Measurements from ENCODE around the gene CFAP65.

CFAP65 gene

GRCh38 chr2:219059725-219060682 lies 18.7 kb upstream of the CFAP65 start:
- FAIRE-seq = no peak

DNA sequence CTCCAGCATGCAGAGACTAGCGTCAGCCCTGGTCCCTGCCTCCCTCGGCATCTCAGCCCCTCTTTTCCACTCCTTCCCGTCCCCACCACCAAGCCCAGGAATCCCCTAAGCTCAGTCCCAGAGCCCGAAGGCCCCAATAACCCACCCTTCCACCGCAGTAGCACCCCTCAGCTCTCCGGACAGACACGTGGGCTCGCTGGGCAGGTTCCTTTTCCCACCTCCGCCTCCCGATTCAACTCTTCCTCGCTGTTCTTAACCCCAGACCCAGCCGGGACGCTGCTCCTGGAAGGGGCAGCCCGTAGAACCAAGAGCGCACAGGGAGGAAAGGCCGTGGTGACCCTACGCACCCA lies 18.0 kb upstream of the CFAP65 start:
- FAIRE-seq = no peak

DNA sequence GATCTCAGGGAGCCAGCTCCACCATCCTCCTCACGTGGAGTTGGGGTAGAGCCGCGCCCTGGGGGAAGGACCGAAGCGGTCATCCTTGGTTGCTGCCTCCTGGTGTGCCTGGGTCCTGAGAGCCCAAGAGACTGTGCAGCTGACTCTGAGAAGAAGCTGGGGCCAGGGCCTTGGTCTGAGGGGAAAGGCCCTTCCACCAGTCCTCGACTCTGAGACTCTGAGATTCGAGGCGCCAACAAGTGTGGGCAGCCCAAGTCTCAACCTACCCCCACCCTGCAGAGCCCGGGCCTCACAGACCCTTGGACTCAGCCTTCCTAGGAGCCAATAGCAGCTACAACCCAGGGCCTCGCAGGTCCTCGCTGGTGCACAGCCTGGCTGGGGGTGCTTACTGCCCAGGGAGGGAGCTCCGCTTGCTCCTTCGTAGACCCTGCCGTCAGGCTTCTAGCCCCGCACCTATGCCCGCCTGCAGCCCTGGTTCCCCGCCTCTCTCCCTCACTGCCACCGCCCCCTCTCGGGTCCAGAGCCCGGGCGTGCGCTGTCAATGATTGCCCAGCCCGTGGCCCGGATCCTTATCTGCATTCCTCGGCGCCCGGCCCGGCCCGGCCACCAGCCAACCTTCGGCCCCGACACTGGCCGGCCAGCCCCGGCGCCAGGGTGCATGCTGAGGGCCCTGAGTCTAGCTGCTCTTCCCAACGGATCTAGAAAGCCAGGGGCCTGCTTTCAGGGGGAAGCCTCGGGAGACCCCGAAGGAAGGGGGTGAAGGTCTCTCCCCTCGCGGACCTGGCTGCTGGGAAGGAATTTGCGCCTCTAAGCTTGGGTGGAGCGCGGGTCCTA lies 17.4 kb upstream of the CFAP65 start:
- FAIRE-seq = no peak

- no peak for FAIRE-seq
These were observed 16.6 kb upstream of the CFAP65 start for GRCh38 chr2:219057709-219058540.

GRCh38 chr2:219056896-219057708 lies 15.8 kb upstream of the CFAP65 start:
- FAIRE-seq = no peak

GRCh38 chr2:219056176-219056895 lies 15.0 kb upstream of the CFAP65 start:
- FAIRE-seq = no peak

DNA sequence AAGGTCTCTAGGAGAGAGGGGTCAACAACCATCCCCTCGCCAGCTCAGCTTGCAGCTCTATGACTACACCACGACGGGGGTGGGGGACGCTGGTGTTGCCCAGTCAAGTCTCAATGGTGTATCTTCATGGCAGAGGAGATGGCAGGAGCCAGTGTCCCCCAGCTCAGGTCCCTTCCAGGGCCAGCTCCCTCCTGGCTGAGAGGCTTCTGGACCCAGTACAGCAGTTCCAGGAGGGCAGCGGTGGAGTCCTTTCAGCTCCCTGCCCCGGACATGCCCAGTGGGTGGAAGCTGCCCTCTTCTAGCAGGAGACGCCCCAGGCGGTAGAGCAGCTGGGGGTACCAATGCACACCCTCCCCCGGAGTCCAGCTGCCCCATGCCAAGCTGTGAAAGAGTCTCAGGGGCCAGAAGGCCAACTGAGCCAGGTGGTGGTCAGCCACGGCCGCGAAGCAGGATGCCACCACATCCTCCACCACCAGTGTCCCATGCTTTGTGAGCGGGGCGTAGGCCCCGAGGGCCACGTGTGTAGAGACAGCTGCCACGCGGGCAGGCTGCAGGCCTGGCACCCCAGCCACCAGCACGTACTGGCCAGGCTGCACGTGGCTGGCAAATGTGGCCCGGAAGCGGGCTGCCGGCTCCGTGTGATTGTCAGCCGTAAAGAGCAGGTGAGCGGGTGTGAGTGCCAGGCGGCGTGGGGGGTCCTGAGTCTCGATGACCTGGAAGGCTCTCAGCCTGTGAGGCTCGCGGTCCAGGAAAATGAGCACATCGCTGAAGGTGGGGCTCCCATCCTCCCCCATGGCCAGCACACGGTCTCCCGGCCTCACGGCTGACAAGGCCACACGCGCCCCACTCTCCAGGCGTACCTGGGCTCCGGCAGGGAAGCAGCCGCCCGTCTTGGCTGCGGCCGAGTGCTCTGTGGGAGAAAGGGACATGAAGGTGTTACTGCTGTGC lies 13.9 kb upstream of the CFAP65 start:
- no peak for FAIRE-seq

DNA sequence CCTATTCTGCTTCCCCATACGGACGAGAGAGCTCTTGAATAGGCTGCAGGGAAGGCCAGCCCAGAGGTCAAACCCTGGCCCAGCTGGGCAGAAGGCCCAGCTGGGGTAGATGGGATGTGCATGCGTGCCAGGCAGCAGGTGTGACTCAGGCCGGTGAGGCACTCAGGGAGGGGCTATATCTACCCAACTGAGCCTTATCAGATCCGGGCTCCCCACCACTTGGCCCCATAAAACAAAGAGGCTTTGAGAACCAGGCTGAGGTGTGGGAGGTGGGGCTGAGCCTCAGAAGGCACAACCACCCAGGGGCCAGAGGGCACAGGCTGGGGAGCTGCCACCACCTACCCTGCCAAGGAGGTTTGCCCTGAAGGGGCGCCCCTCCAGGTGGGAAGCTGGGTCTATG lies 8.0 kb upstream of the CFAP65 start:
- no peak for FAIRE-seq

DNA sequence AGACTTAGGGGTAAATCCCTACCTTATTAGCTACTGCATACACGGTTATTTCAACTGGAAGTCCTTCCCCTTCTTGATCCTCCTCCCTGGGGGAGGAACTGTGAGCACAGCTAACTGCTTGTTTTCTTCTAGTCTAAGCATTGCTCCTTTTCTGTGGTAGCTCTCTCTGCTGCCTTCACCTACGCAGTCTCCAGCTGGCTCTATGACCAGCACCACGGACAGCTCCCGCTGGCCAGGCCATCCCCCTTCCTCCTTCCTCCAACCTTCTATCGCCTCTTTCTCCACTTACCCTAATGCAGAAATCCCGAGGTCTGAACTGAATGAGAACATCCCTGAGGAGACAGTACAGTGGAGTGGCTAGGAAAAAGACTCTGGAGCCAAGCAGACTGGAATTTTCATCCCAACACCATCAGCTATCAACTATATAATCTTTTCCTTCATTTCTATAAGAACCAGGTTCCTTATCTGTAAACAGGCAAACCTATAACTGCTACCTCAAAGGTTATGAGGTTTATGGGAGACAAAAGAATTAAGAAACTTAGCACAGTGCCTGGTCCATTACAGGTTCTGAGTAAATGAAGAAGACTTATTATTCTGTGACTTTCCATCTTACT lies 4.7 kb upstream of the CFAP65 start:
- FAIRE-seq = no peak

DNA sequence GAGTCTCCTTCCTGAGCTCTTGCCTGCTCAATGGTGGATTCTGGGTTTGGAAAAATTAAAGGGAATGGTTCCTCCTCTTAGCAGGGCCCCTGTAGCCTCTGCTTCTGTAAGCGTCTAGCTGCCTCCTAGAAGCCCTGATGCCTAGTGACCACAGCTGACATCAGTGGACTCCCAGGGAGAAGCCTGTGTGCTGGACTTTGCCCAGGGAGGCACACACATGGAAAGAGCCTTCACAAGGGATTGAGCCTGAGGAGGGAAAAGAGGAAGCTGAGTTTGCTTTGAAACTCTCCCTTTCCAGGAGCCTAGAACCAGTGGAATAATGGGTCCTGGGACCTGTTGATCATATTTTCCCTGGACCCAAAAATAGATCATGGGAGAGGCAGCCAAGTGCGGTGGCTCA lies 1.4 kb upstream of the CFAP65 start:
- no peak for FAIRE-seq

GRCh38 chr2:219042157-219042556 lies 841 bp upstream of the CFAP65 start:
- no peak for FAIRE-seq

DNA sequence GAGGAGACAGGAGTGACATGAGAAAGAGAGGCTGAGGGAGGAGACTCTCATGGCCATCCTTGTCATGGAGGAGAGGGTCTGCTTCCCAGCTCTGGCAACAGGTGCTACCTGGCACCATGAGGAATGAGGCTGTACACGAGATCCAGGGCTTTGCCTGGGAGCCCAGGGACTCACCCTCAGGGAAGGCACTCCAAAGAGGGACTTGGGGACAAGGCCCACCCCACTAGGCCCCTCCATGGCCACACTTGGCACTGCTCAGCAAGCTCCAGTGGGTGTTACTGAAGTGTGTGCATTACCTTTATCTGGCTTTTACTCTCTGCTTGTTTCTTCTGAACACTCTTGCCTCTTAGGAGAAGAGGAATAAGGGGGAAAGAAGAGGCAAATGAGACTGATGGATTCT lies 2.7 kb downstream of the CFAP65 start:
- no peak for FAIRE-seq

- FAIRE-seq = no peak
These were observed 3.4 kb downstream of the CFAP65 start for GRCh38 chr2:219037783-219038499.

DNA sequence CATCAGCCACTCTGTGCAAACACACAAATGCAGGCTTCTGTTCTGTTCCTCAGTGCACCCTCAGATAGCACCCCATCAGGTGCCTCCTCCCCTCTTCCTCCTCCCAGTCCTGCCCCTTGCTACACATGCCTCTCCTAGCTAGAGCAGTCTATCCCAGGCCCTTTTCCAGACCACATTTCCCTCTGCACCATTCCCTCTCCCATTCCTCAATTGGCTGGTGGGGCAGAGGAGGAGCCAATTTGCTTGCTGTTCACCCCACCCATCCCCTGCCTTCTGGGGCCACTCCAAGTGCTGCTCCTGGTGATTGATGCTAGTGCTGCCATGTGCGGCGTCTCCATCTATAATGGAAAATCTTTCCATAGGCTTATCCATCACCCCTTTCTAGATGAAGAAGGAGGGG lies 5.4 kb downstream of the CFAP65 start:
- no peak for FAIRE-seq

- FAIRE-seq = no peak
These were observed 6.5 kb downstream of the CFAP65 start for GRCh38 chr2:219034823-219035222.

- no peak for FAIRE-seq
These were observed 9.1 kb downstream of the CFAP65 start for GRCh38 chr2:219032051-219032745.

DNA sequence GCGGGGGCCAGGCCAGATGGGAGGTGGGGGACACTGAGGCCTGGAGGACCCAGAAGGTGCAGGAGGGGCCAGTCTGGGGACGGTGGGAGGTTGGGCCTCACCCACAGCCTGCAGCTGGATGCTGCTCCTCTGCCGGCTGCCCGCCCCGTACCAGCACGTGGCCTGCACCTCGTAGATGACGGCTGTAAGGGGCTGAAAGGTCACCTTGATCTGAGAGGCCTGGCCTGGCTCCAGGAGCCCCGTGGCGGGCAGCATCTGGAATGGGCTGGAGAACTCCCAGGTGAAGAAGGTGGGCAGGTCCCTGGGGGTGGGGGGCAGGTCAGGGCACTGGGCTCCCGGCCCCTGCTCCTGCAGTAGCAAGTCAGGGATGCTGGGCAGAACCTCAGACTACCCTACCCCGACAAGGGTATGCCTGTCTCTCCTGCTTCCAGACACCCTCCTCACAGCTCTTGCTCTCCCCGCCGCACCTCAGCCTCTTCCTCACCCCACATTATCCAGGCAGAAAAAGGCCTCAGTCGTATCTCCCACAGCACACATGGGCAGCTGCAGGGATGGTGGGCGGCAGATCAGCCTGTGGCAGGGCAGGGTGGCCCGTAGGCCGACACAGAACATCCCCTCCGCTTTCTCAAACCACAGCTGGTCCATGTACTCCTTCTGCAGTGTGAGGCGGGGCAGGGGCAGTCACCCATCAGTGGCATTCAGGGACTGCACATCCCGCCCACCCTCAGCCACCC lies 10.1 kb downstream of the CFAP65 start:
- FAIRE-seq = no peak
